Smooth muscle cell (in vitro differentiated cells): ENCODE results near the gene WRAP53. TPM values are rescaled to one million over a fixed set of nuclear protein-coding genes. Genes with fewer than 3 reads are reported as not detected.

Experiments
- DNase-seq: peaks from one replicate; lab custom pipeline; 2025; ENCODE audit not compliant: unreplicated experiment; lab: John Stamatoyannopoulos, UW
- H2AFZ ChIP-seq: fragments of 200-600 bp; sonication (generic); 2 replicates; pipeline ENCODE4 v1.6.0; 2016; ENCODE audit warnings: antibody characterized with exemption, low read depth, mild to moderate bottlenecking
- H3F3A ChIP-seq: fragments of 200-600 bp; sonication (generic); 2 replicates; pipeline ENCODE4 v1.6.0; 2017; ENCODE audit warnings: antibody characterized with exemption, low read depth
- H3K27ac ChIP-seq: fragments of 200-600 bp; sonication (generic); 2 replicates; pipeline ENCODE4 v1.5.1; 2016; ENCODE audit warnings: low read depth, mild to moderate bottlenecking
- H3K27me3 ChIP-seq: fragments of 200-600 bp; sonication (generic); 2 replicates; pipeline ENCODE4 v1.6.1; 2016; ENCODE audit warnings: low read depth, mild to moderate bottlenecking
- H3K36me3 ChIP-seq: fragments of 200-600 bp; sonication (generic); 2 replicates; pipeline ENCODE4 v1.5.1; 2016; ENCODE audit warnings: low read depth
- H3K4me1 ChIP-seq: fragments of 200-600 bp; sonication (generic); 2 replicates; pipeline ENCODE4 v1.5.1; 2016; ENCODE audit warnings: low read depth
- H3K4me2 ChIP-seq: fragments of 200-600 bp; sonication (generic); 2 replicates; pipeline ENCODE4 v1.6.0; 2016; ENCODE audit warnings: mild to moderate bottlenecking
- H3K4me3 ChIP-seq: fragments of 200-600 bp; sonication (generic); 2 replicates; pipeline ENCODE4 v1.5.1; 2016; ENCODE audit warnings: mild to moderate bottlenecking
- H3K79me2 ChIP-seq: fragments of 200-600 bp; sonication (generic); 2 replicates; pipeline ENCODE4 v1.6.0; 2016; ENCODE audit warnings: low read depth, mild to moderate bottlenecking
- H3K9ac ChIP-seq: fragments of 200-600 bp; sonication (generic); 2 replicates; pipeline ENCODE4 v1.6.0; 2016; ENCODE audit warnings: low read depth
- H3K9me3 ChIP-seq: fragments of 200-600 bp; sonication (generic); replicated peaks from 2 replicates; pipeline ENCODE4 v1.5.1; 2016; ENCODE audit warnings: low read depth
- H4K20me1 ChIP-seq: fragments of 200-600 bp; sonication (generic); 2 replicates; pipeline ENCODE4 v1.6.0; 2016; ENCODE audit warnings: low read depth
- CTCF ChIP-seq: fragments of 200-600 bp; sonication (generic); IDR thresholded peaks from 2 replicates; pipeline ENCODE4 v1.5.1; 2017; ENCODE audit warnings: borderline replicate concordance, mild to moderate bottlenecking, antibody characterized with exemption; ENCODE audit not compliant: insufficient read depth, poor library complexity, severe bottlenecking
- WGBS: methylation state at CpG from one replicate; pipeline ENCODE4 v1.1.7; 2016; ENCODE audit warnings: low lambda C conversion rate; 5-methylcytosine and 5-hydroxymethylcytosine counted together
- polyA plus RNA-seq: library from polyadenylated mRNA; unstranded; fragments of >200 nt; fragmentation: Nextera tagmentation; extraction: Ambion mirVana; gene quantifications from 2 replicates; pipeline ENCODE4 v1.2.1, GENCODE V29; 2016
- total RNA-seq: library from RNA; depleted of rRNA; stranded (reverse); fragments of >200 nt; gene quantifications from 2 replicates; pipeline ENCODE4 v1.2.3, GENCODE V29; 2014

Gene WRAP53
- total and polyA plus RNA-seq, 2 experiments from 2014 or later, result 8.2 to 17.1 TPM

GRCh38 chr17:7748076-7748775 is 59.9 kb downstream of the WRAP53 start:
- Histone ChIP-seq H2AFZ (no peak overlapping the region), H3K27ac (peak overlapping the region; percentile 44)

GRCh38 chr17:7750321-7750821 is 62.1 kb downstream of the WRAP53 start:
- Histone ChIP-seq H4K20me1 (no peaks in the 10 kb centered on the region), H3F3A (peaks cover 14% of the 10 kb centered on the region), H3K79me2 (no peaks in the 10 kb centered on the region), H3K4me2 (peak overlapping the region; percentile 67), H3K27me3 (no peaks in the 10 kb centered on the region), H2AFZ (no peak overlapping the region), H3K4me3 (no peak overlapping the region), H3K9ac (no peak overlapping the region), H3K27ac (peak overlapping the region; percentile 81), H3K4me1 (peaks cover 18% of the 10 kb centered on the region), H3K36me3 (no peaks in the 10 kb centered on the region), H3K9me3 (no peaks in the 10 kb centered on the region)
- TF ChIP-seq CTCF, result no peak
- 49% methylated on average over 4 of the region's 4 CpGs for WGBS
- DNase-seq, result no peak

More at GRCh38 chr17:7748076-7748775, 59.9 kb downstream of the WRAP53 start:
- Histone ChIP-seq H3K4me2 (peak overlapping the region; percentile 74), H3K36me3 (no peaks in the 10 kb centered on the region), H3K9ac (no peak overlapping the region), H3K4me3 (peak overlapping the region; percentile 2), H3F3A (peaks cover 14% of the 10 kb centered on the region), H4K20me1 (no peaks in the 10 kb centered on the region), H3K79me2 (no peaks in the 10 kb centered on the region), H3K27me3 (no peaks in the 10 kb centered on the region), H3K4me1 (peaks cover 18% of the 10 kb centered on the region), H3K9me3 (no peaks in the 10 kb centered on the region)
- WGBS, result 35% methylated on average over 10 of the region's 10 CpGs
- no peak for DNase-seq
- no peak for TF ChIP-seq CTCF

Other genes with a start within 250 kb of the WRAP53 start
- 21.3 and 28.5 TPM in 2 replicates for gene FGF11, start 249.0 kb upstream of the WRAP53 start, total RNA-seq
- 13.9 and 30.9 TPM in 2 replicates for gene FGF11, start 249.0 kb upstream of the WRAP53 start, polyA plus RNA-seq
- 8.9 and 12.2 TPM in 2 replicates for gene CHRNB1, start 243.4 kb upstream of the WRAP53 start, total RNA-seq
- 19.0 and 22.5 TPM in 2 replicates for gene CHRNB1, start 243.4 kb upstream of the WRAP53 start, polyA plus RNA-seq
- gene ZBTB4, start 208.8 kb upstream of the WRAP53 start, total RNA-seq, result 24.2 and 25.6 TPM in 2 replicates
- 22.8 and 26.9 TPM in 2 replicates for gene ZBTB4, start 208.8 kb upstream of the WRAP53 start, polyA plus RNA-seq
- not detected in 2 replicates for gene SLC35G6, start 207.0 kb upstream of the WRAP53 start, total RNA-seq
- 0.51 TPM in 1 of 2 replicates, not detected in the other for gene SLC35G6, start 207.0 kb upstream of the WRAP53 start, polyA plus RNA-seq
- 72.0 and 76.0 TPM in 2 replicates for gene POLR2A, start 204.1 kb upstream of the WRAP53 start, total RNA-seq
- gene POLR2A, start 204.1 kb upstream of the WRAP53 start, polyA plus RNA-seq, result 80.2 and 123 TPM in 2 replicates
- 5.9 and 6.2 TPM in 2 replicates for gene TNFSF12, start 139.4 kb upstream of the WRAP53 start, total RNA-seq
- gene TNFSF12, start 139.4 kb upstream of the WRAP53 start, polyA plus RNA-seq, result 13.6 and 16.1 TPM in 2 replicates
- gene TNFSF13, start 129.7 kb upstream of the WRAP53 start, total RNA-seq, result 0.18 and 4.1 TPM in 2 replicates
- 0.38 and 1.6 TPM in 2 replicates for gene TNFSF13, start 129.7 kb upstream of the WRAP53 start, polyA plus RNA-seq
- gene SENP3, start 126.6 kb upstream of the WRAP53 start, total RNA-seq, result 72.1 and 90.3 TPM in 2 replicates
- 33.7 and 35.7 TPM in 2 replicates for gene SENP3, start 126.6 kb upstream of the WRAP53 start, polyA plus RNA-seq
- 20.7 and 22.7 TPM in 2 replicates for gene CD68, start 108.8 kb upstream of the WRAP53 start, total RNA-seq
- 27.5 and 30.2 TPM in 2 replicates for gene CD68, start 108.8 kb upstream of the WRAP53 start, polyA plus RNA-seq
- 155 and 228 TPM in 2 replicates for gene MPDU1, start 104.6 kb upstream of the WRAP53 start, total RNA-seq
- 70.7 and 75.1 TPM in 2 replicates for gene MPDU1, start 104.6 kb upstream of the WRAP53 start, polyA plus RNA-seq
- gene SOX15, start 98.4 kb upstream of the WRAP53 start, total RNA-seq, result 13.4 and 16.1 TPM in 2 replicates
- 7.3 and 39.0 TPM in 2 replicates for gene SOX15, start 98.4 kb upstream of the WRAP53 start, polyA plus RNA-seq
- gene FXR2, start 73.6 kb upstream of the WRAP53 start, total RNA-seq, result 22.8 and 31.1 TPM in 2 replicates
- gene FXR2, start 73.6 kb upstream of the WRAP53 start, polyA plus RNA-seq, result 50.0 and 50.6 TPM in 2 replicates
- 64.9 and 70.8 TPM in 2 replicates for gene SAT2, start 60.7 kb upstream of the WRAP53 start, total RNA-seq
- 68.2 and 74.2 TPM in 2 replicates for gene SAT2, start 60.7 kb upstream of the WRAP53 start, polyA plus RNA-seq
- gene SHBG, start 58.3 kb upstream of the WRAP53 start, total RNA-seq, result not detected in 2 replicates
- 0.83 and 0.88 TPM in 2 replicates for gene SHBG, start 58.3 kb upstream of the WRAP53 start, polyA plus RNA-seq
- 0.27 and 0.85 TPM in 2 replicates for gene ATP1B2, start 37.6 kb upstream of the WRAP53 start, total RNA-seq
- 4.1 and 4.4 TPM in 2 replicates for gene ATP1B2, start 37.6 kb upstream of the WRAP53 start, polyA plus RNA-seq
- 25.4 and 55.1 TPM in 2 replicates for gene TP53, start 987 bp upstream of the WRAP53 start, total RNA-seq
- 21.1 and 27.6 TPM in 2 replicates for gene TP53, start 987 bp upstream of the WRAP53 start, polyA plus RNA-seq
- 4.8 and 8.1 TPM in 2 replicates for gene EFNB3, start 16.7 kb downstream of the WRAP53 start, total RNA-seq
- gene EFNB3, start 16.7 kb downstream of the WRAP53 start, polyA plus RNA-seq, result 6.2 and 6.7 TPM in 2 replicates
- 0.49 TPM in 1 of 2 replicates, not detected in the other for gene DNAH2, start 29.3 kb downstream of the WRAP53 start, total RNA-seq
- gene DNAH2, start 29.3 kb downstream of the WRAP53 start, polyA plus RNA-seq, result not detected in 2 replicates
- gene KDM6B, start 145.7 kb downstream of the WRAP53 start, total RNA-seq, result 4.3 and 9.1 TPM in 2 replicates
- 5.8 and 11.1 TPM in 2 replicates for gene KDM6B, start 145.7 kb downstream of the WRAP53 start, polyA plus RNA-seq
- gene TMEM88, start 166.6 kb downstream of the WRAP53 start, total RNA-seq, result 5.1 and 8.6 TPM in 2 replicates
- 12.7 and 16.1 TPM in 2 replicates for gene TMEM88, start 166.6 kb downstream of the WRAP53 start, polyA plus RNA-seq
- 30.6 and 76.4 TPM in 2 replicates for gene NAA38, start 169.1 kb downstream of the WRAP53 start, total RNA-seq
- 86.1 and 99.4 TPM in 2 replicates for gene NAA38, start 169.1 kb downstream of the WRAP53 start, polyA plus RNA-seq
- 8.6 and 9.3 TPM in 2 replicates for gene CYB5D1, start 169.5 kb downstream of the WRAP53 start, total RNA-seq
- 6.6 and 7.9 TPM in 2 replicates for gene CYB5D1, start 169.5 kb downstream of the WRAP53 start, polyA plus RNA-seq
- 28.5 and 34.9 TPM in 2 replicates for gene CHD3, start 200.3 kb downstream of the WRAP53 start, total RNA-seq
- 16.3 and 23.5 TPM in 2 replicates for gene CHD3, start 200.3 kb downstream of the WRAP53 start, polyA plus RNA-seq
- gene RNF227, start 227.8 kb downstream of the WRAP53 start, total RNA-seq, result 3.4 and 5.4 TPM in 2 replicates
- 3.5 and 5.1 TPM in 2 replicates for gene RNF227, start 227.8 kb downstream of the WRAP53 start, polyA plus RNA-seq
- 4.6 and 8.7 TPM in 2 replicates for gene KCNAB3, start 241.4 kb downstream of the WRAP53 start, total RNA-seq
- gene KCNAB3, start 241.4 kb downstream of the WRAP53 start, polyA plus RNA-seq, result 4.4 and 5.3 TPM in 2 replicates
- 53.6 and 56.2 TPM in 2 replicates for gene TRAPPC1, start 243.5 kb downstream of the WRAP53 start, total RNA-seq
- 364 and 392 TPM in 2 replicates for gene TRAPPC1, start 243.5 kb downstream of the WRAP53 start, polyA plus RNA-seq
- 11.1 and 23.5 TPM in 2 replicates for gene CNTROB, start 243.7 kb downstream of the WRAP53 start, total RNA-seq
- 20.6 and 26.3 TPM in 2 replicates for gene CNTROB, start 243.7 kb downstream of the WRAP53 start, polyA plus RNA-seq